WTC11 (cell line): Measurements from ENCODE around the gene ADAMTS2.

Experiments
- CTCF ChIP-seq: fragments of 200-600 bp; IDR thresholded peaks from 2 replicates; pipeline ENCODE4 v1.8.0; 2022; ENCODE audit warnings: antibody characterized with exemption
- E2F4 ChIP-seq: sonication (generic); formaldehyde crosslinking; IDR thresholded peaks from 2 replicates; pipeline ENCODE4 v1.8.1; 2022; ENCODE audit warnings: low read depth, mild to moderate bottlenecking, moderate library complexity, missing genetic modification reagents, borderline replicate concordance
- MXD4 ChIP-seq: fragments of 250-450 bp; sonication (Bioruptor Pico); IDR thresholded peaks from 2 replicates; pipeline ENCODE4 v1.8.0; 2021; ENCODE audit warnings: mild to moderate bottlenecking, moderate library complexity, borderline replicate concordance
- TP53 ChIP-seq: sonication (generic); formaldehyde crosslinking; IDR thresholded peaks from 2 replicates; pipeline ENCODE4 v1.8.1; 2023; ENCODE audit warnings: mild to moderate bottlenecking, missing genetic modification reagents
- ZNF263 ChIP-seq: sonication (generic); formaldehyde crosslinking; IDR thresholded peaks from 2 replicates; pipeline ENCODE4 v1.8.1; 2022; ENCODE audit warnings: low read depth, mild to moderate bottlenecking, moderate library complexity, missing genetic modification reagents
- TF ChIP-seq, protein P1 (sequence below): sonication (generic); formaldehyde crosslinking; IDR thresholded peaks from 2 replicates; pipeline ENCODE4 v1.8.1; 2022; ENCODE audit warnings: low read depth, missing genetic modification reagents, borderline replicate concordance

GRCh38 chr5:179225387-179225786, 119.9 kb downstream of the ADAMTS2 start:
- TF ChIP-seq, protein P1, sequence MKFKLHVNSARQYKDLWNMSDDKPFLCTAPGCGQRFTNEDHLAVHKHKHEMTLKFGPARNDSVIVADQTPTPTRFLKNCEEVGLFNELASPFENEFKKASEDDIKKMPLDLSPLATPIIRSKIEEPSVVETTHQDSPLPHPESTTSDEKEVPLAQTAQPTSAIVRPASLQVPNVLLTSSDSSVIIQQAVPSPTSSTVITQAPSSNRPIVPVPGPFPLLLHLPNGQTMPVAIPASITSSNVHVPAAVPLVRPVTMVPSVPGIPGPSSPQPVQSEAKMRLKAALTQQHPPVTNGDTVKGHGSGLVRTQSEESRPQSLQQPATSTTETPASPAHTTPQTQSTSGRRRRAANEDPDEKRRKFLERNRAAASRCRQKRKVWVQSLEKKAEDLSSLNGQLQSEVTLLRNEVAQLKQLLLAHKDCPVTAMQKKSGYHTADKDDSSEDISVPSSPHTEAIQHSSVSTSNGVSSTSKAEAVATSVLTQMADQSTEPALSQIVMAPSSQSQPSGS (CRISPR knock-in tag) = no peak
- no peak for TF ChIP-seq CTCF
- TF ChIP-seq MXD4 (CRISPR knock-in tag) = no peak
- TF ChIP-seq E2F4 (CRISPR knock-in tag) = no peak
- TF ChIP-seq ZNF263 = no peak
- no peak for TF ChIP-seq TP53 (CRISPR knock-in tag)
